LoVo (cell line): ENCODE data around the gene E2F8.

Experiments
- DNase-seq: peaks from one replicate; pipeline ENCODE4 v3.0.0-alpha.2; 2016; ENCODE audit warnings: low spot score

The E2F8 gene

DNA sequence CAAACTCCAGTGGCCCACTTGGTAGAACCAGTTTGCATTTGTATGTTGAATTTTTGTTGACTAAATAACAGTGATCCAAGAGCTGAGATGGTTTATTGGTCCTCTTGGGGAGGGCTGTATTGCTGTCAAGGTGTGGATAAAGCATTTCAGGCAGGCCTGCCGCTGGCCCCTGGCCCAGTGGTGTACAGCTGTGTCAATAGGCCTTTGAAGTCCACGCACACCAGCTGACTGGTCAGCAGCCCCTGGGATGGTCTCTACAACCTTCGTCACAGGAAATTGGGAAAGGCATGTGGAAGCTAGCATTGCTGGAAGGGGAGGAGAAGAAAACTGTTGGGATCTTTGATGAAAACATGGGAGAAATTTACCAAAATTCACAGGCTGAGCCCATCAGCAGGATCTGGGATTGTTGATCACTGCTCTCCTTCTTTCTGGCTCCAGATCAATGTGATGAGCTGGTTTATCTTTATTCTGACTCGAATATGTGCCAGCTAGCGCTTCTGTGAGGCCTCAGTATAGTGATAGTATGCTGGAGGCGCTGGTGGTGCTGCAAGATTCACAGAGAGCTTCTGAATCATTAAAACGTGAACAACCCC is 12.5 kb upstream of the E2F8 start:
- DNase-seq = no peak

DNA sequence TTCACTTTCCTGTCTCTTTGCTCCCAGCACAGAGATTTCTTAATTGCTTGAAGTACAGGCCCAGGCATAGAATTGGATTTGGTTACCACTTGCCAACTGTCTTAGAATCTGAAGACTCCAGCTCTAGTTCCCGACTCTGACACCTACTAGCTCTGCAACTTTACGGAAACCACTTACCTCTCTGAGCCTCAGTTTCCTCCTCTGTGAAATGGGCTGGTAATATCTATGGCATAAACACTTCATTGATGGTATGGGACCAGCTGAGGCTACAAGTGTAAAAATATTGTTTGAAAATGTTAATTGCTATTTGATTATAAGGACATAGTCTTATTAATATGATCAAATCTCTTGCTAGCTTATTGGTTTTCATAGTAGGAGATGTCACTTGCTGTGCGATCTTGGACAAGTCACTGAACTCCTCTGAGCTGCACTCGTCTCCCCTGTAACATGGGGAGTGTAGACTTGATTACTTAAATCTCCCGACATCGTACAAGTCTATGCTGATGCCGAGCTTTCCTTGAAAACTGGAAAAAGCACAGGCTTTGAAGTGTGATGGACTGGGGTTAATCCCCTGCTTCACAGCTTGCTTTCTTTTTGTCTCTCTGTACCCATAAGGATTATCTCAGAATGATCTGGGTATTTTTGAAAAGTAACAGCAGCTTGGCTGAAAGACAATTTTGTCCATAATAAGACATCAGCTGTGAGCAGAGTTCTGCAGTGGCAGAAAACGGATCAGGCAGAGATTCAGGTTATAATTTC is 11.8 kb upstream of the E2F8 start:
- no peak for DNase-seq

DNA sequence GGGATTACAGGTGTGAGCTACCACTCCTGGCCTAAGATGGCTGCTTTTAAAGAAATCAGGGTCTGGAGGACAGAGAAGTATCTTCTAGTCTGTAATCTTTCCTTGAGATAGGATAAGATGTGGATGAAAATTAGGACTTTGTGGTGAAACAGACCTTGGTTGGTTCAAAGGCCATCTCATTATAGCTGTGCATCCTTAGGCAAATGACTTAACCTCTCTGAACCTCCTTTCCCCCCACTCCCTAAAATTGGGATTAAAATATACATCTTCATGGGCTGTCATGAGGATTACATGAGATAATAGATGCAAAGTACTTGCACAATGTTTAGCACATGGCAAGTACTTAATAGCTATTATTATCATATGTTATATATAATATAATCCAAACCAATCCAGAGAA is 10.8 kb upstream of the E2F8 start:
- no peak for DNase-seq

DNA sequence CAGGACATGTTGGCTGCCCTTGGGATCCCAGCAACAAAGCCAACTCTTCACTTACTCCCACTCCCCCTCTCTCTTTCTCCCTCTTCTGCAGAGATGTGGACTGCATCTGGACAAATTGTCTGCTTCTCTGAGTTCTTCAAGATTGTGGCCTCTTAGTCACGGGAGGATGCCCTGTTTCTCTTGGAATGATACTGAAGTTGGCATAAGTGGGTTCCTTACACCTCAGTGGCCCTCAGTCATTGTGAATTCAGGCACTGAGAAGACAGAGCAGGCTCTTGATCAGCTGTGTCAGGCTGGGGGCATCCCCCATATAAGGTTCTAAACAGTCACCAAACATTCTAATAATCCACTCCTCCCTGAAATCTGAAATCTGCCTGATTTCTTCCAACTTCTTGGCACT is 6.1 kb upstream of the E2F8 start:
- DNase-seq = no peak

DNA sequence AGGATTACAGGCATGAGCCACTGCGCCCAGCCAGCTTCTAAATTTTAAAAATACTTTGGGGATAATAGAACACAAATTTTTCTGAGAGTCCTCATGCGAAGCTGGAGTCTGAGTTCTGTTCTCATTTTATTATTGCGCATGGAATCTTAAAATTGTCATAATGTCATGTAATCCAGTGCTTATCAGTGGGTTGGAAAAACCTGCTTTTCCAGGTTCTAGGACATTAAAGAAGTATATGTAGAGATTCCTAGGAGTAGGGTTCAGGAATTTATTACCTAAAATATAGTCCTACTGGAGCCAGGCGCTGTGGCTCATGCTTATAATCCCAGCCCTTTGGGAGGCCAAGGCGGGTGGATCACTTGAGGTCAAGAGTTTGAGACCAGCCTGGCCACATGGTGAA is 4.6 kb upstream of the E2F8 start:
- no peak for DNase-seq

DNA sequence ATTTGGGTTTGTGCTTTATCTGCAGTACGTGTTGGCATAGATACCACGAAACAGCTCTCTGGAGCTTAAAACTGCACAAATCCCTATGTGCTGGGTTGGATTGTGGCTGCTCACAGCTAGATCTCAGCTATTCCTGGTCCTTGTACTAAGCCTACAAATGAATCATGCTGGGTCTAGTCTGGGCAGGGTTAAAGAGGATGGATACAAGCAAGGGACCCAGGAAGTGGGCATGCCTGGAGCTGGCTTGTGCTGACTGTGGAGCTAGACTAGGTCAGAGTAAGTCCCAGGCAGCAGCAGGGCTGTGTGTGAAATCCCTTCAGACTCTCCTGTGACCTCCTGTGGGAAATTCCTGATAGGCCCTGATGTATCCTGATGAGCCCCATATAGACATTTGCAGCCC is 3.9 kb upstream of the E2F8 start:
- DNase-seq = no peak

DNA sequence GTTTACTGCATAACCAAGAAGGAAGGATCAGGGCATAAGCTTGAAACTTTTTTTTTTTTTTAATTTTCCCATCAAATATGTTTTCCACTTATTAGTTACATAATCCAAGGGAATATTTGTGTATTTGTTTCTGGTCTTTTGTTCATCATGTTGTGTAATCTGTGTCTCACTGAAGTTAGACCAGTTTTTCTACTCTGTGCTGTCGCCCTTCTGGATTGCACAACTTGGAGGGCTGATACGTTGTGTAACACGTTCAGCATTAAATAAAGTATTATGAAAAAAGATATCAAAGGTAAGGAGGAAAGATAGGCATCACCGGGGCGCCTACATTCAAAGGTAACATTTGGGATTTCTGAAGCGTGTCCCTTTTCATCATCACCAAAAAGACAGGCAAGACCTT is 3.3 kb upstream of the E2F8 start:
- no peak for DNase-seq

DNA sequence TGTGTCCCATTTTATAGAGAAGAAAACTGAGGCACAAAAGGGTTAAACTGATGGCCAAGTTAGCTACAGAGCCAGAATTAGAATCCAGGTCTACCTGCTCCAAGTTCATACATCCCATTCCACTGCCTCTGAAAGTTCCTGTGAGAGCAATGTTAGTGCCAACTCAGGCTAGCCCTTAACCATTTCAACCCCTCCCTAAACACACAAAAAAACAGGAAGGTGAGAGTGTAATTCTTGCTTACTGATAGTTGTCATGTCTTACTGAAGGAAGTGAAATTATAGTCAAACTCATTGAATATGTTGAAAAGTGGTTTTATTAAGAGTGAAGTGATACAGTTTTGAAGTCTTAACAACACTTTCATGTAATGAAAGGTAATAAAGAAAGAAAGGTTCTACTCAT is 2.9 kb upstream of the E2F8 start:
- no peak for DNase-seq

DNA sequence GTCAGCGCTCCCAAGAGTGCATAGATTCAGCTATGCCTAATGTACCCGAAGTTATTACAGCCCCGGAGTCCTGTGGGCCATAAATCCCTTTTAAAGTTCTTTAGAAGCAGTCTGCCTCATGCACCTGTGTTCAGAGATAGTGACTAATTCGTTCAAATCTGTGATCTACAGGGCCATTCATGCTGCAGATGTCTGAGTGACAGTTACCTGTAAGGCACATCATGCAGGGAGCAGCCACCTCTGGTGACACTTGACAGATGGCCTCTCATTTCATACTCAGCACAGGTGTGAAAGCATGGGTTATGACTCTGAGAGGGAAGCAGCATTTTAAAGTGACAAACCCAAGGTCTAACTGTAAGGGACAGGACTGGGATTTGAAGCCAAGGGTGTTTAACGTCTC is 2.4 kb upstream of the E2F8 start:
- DNase-seq = no peak

DNA sequence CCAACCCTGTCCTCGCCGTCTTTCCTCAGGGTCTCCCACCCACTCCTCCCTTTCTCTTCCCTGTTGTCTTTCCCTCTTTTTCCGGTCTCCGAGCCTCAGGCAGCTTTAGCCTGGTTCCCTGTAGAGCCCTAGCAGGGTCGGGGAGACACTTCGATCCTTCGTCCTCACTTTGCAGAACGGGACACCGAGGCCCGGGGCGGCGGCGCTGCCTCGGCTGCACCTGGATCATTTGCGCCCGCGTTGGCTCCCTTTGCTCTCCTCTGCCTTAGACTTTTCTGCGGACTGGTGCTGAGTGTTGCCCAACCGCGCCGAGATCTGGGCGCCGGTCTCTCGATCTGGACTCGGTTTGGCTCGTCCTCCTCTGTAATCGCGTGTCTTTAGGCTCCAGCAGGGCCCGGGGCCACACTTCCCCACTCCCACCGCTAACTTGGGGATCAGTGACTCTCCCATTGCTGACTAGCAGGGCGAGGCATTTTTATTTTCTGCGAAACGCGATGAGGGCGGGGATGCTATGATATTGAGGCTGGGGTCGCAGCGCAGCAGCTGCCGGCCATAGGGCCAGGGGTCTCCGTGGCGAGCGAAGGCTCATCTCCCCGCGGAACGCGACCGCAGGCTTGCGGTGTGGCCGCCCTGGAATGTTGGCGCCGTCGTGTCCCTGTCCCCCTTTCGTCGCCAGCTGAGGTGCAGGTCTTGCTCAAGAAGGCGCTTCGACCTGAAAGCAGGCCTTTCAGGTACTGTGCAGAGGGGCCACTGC is 1.6 kb upstream of the E2F8 start:
- DNase-seq = no peak

DNA sequence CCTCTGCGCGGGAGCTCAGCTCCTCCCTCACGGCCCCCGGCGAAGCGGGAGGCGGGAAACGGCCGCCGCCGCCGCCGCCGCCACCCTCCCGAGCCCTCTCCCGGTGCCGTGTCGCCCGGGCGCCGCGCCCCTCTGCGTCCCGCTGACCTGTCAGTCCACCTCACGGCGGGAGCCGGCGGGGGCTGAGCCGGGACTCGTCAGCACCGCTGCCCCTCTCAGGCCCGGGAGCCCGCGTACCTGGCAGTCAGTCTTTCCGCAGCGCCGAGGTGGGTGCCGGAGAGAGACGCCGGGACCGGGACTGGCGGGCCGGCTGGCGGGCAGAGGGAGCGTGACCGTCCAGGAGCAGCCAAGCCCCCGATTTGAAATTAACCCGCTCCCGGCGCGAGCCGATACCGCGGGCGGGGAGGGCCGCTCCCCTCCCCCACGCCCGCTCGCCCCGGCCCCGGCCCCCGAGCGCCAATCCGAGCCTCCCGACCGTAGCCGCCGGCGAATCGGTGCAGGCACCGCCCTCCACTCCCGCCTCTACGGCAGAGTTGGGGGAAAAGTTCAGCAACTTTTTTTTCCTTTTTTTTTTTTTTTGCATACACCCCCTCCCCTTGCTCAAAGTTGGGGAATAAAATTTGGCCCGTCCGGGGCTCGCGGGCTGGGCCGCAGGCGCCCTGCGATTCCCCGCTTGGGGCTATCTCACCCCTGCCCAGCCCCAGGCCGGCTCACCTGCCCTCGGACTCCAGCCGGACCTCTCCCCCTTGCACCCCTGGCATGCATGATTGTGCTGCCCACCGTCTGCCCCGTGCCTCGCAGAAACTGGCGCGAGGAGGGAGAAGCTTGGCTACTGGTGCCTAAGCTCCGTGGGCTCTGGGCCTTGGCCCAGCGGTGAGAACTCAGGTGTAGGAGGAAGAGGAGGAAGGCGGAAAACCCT is 774 bp upstream of the E2F8 start:
- no peak for DNase-seq

DNA sequence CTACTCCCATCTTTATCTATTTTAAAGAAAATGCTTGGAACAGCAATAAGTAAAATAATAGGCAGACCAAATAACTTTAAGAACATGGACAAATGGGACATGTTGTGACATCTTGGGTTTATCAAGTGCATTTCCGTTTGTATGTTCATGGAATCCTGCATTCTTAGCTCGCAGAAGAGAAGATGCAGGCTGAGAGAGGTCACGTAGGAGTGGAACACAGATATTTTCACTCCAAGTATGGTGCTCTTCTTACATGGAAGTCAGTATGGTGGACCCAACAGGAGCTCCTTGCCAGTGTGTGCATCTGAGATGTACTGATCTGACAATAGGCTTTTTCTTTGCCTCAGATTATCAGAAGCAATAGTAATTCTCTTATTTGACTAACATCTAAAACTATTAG is 1.7 kb downstream of the E2F8 start:
- no peak for DNase-seq

DNA sequence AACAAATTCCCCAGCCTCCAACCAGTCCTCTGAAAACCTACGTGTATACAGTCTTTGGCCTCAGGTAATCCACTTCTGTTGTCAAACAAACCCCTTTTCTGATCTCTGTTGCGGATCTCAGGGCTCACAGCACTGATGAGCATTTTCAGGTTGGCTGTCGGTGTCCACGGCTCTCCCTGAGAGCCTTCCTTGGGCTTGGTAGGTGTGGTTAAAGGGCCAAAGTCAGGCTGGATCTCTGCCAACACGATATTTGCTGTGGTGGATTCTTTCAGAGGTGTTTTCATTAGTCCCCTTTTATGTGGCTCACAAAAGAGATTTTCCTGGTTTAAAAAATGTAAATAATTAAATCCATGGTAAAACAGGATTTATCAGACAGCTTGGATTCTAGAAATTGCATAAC is 2.9 kb downstream of the E2F8 start:
- peak; percentile 20 for DNase-seq

DNA sequence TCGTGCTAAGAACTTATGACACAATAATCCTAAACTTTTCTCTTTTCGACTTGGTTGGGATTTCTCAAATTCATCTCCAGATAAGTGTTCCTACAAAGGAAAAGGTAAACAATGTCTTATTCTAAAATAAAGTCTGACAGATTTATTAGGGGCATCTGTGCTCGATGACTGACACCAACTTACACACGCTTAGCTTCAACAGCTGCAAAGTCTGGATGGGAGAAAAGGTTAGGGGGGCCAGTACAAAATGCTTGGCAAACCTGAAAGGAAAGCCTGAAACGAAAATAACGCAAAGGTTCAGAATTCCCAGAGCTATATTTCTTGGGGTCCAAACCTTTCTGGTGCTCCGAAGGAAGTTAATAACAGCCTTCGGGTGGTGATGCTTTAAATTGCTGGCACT is 3.4 kb downstream of the E2F8 start:
- no peak for DNase-seq

DNA sequence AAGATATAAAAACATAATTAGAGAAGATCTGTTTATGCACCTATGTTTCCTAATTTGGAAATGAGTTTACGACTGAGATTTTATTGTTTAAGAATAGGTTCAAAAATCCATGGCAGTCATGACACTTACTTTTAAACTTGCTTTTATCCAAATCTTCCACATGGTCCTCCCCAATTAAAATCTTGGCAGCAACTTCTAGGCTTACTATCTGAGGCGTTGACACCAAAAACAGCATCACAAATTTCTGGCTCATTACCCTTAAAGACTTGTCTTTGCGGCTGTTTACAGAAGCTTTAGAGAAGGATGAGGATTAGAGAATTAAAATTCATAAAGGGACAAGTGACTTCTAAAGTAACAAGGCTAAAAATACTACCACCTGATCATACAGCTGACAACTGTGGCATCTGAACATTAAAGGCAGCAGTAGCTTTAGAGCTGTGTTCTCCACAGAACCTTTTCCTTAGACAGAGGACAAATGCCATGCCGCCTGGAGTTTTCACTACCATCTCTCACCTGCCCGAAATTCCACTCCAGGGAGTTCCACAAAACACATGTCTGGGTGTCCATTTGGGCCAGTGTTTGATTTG is 6.4 kb downstream of the E2F8 start:
- no peak for DNase-seq

DNA sequence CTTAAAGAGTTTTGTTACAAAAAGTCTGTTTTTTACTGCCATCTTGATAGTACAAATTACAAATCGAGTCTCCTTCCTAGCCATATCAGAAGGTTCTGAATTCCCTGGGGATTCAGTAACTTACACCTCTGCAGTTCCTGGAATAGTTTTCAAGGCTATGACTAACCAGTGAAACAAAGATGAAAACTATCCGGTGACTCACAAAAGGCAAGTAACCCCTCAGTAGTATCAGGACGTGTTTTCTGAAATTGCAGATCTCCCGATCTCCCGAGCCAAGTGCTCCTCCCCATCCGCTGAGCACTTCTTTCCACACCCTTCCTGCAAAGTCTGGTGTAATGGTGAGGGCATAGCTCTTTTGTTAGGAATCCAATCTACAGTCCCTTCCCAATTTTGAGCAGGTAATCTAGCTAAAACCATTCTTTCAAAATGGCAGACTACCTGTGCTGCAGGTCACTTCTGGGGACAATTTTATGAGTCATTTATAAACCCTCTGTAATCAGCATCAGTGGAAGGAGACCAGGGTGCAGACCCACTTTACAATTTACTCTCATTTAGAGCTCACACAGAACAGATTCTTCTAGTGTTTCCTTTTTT is 7.7 kb downstream of the E2F8 start:
- DNase-seq = no peak

DNA sequence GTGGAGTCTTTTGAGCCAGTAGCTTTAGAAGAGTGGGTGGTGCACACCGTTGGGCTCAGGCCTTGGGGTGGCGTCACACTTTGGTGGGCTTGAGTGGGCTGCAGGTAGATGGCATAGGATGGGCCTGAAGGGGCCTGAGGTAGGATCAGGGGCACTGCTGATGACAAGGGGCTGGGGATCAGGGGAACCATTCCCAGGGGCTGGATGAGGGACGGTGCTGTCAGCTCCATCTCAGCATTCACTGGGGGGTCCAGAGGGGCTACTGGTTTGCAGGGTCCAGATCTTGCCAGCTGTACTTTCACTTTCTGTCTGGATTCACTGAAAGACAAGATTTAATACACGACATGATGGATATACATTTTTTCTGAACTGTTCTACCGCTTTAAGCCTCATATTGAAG is 11.1 kb downstream of the E2F8 start:
- no peak for DNase-seq

DNA sequence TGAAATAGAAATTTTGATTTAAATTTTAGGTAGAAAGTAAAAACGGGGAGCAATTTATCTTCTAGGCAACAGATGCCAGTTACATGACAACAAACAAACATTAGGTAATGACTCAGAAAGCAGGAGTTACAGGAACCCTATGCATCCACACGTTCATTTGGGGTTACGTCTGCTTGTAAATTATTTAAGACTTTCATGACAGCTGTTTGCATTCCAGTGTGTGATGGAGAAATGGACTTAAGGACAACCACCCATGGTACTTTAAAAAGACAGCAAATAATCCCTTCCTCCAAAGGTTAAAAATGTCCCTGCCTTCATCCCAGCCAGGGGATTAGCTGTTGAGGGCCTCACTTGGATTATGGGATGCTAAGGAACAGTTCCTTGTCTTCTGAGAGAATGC is 11.8 kb downstream of the E2F8 start:
- DNase-seq = no peak

DNA sequence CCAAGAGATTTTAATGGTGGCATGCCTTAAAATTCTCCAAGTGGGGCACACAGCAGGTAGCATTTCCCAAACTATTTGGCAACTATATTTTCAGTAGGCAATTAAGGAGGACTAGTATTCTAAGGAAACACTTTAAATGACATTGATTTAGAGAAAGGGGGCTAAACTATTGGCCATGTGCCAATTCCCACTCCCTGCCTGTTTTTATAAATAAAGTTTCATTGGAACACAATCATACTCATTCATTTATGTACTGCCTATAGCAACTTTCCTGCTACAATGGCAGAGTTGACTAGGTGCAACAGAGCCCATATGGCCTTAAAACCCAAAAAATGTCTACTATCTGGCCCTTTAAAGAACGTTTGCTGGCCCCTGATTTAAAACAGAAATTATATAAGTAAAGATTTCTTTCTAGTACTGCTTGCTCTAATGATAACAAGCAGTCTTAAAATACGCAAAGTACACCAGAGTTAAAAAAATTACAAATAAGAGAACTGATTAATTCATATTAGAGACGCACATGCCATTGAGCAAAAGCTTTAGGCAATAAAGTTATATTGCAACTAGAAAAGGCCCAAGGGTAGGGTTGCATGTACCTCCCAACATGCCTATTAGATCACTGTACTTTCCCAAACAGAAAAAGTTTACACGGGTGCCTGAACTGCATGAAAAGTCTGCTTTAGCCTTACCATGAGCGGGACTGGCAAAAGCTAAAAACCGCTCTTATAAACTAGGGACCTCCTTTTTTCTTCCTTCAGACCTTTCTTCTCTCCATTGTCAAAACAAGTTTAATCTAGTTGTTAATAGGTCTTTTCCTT is 14.2 kb downstream of the E2F8 start:
- no peak for DNase-seq

DNA sequence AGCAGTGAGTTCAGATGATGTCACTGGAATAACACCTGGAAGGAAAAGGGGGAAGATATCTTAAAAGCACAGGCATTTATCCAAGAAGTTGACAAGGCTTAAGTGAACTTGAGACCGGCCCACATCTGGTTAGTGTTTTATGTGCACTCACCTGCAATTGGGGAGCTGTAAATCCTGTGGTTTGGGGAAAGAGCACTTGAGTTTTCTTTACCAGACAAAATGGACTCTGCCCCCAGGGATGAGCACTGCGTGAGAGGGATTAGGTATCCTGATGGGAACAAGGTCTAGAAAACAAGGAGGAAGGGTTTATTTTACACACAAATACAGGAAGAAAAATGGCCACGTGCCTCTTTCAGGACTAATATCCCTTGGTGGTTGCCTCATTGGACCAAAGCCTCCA is 15.2 kb downstream of the E2F8 start:
- DNase-seq = no peak

DNA sequence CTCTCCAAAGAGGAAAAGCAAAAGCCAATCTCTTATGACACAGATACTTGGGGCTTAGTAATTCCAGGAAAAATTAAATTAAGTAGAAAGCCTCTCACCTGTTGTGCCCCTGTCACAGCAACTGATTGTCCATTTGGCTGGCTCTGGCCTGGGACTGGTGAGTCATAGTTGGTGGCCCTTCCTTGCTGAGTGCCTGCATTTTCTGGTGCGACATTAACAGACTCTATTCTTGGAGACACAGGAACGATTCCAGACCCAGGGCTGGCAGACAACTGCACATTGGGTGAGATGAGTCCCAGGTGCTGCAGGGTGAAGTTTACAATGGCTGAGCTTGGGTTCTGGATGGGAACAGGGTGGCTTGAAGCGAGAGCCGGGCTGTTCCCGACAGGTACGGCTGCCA is 15.6 kb downstream of the E2F8 start:
- DNase-seq = no peak
